GM21723 (cell line): Measurements from ENCODE around the gene IL12RB1.

Experiments
- ATAC-seq: cut with Tn5 transposase; IDR thresholded peaks from one replicate; pipeline ENCODE4 v1.9.1; 2021; ENCODE audit warnings: mild to moderate bottlenecking, moderate library complexity; ENCODE audit not compliant: unreplicated experiment

Gene IL12RB1

GRCh38 chr19:18086590-18087138, at the start of gene IL12RB1:
IL12RB1 (minus strand) TSS chr19:18086934; CDS start chr19:18086823, 111 bp downstream.
- ATAC-seq = no peak

GRCh38 chr19:18135712-18136584, 49.2 kb upstream of the IL12RB1 start:
- ATAC-seq = no peak

- no peak for ATAC-seq
Measured at GRCh38 chr19:18131841-18132596, 45.3 kb upstream of the IL12RB1 start.

GRCh38 chr19:18130523-18131242, 43.9 kb upstream of the IL12RB1 start:
- no peak for ATAC-seq

- no peak for ATAC-seq
Measured at GRCh38 chr19:18128805-18129204, 42.1 kb upstream of the IL12RB1 start.

- ATAC-seq = no peak
Measured at GRCh38 chr19:18128044-18128443, 41.3 kb upstream of the IL12RB1 start.

- ATAC-seq = no peak
Measured at GRCh38 chr19:18126097-18126496, 39.4 kb upstream of the IL12RB1 start.

- no peak for ATAC-seq
Measured at GRCh38 chr19:18123819-18124218, 37.1 kb upstream of the IL12RB1 start.

GRCh38 chr19:18122860-18123795, 36.4 kb upstream of the IL12RB1 start:
- ATAC-seq = no peak

- no peak for ATAC-seq
Measured at GRCh38 chr19:18122424-18122823, 35.7 kb upstream of the IL12RB1 start.

GRCh38 chr19:18121166-18121565, 34.4 kb upstream of the IL12RB1 start:
- ATAC-seq = no peak

GRCh38 chr19:18120127-18120526, 33.4 kb upstream of the IL12RB1 start:
- ATAC-seq = no peak

- no peak for ATAC-seq
Measured at GRCh38 chr19:18119717-18120105, 33.0 kb upstream of the IL12RB1 start.

- ATAC-seq = no peak
Measured at GRCh38 chr19:18119013-18119716, 32.4 kb upstream of the IL12RB1 start.

- no peak for ATAC-seq
Measured at GRCh38 chr19:18118420-18119012, 31.8 kb upstream of the IL12RB1 start.

GRCh38 chr19:18117692-18118378, 31.1 kb upstream of the IL12RB1 start:
- ATAC-seq = peak; percentile 84

GRCh38 chr19:18117364-18117691, 30.6 kb upstream of the IL12RB1 start:
- ATAC-seq = no peak

- no peak for ATAC-seq
Measured at GRCh38 chr19:18114483-18114882, 27.7 kb upstream of the IL12RB1 start.

- ATAC-seq = no peak
Measured at GRCh38 chr19:18113827-18114226, 27.1 kb upstream of the IL12RB1 start.
